Right hindlimb (tissue), 1 donor: ENCODE results near the gene ZNF568.

Source experiments
- DNase-seq: peaks from one replicate; pipeline ENCODE4 v3.0.0-alpha.2; 2018

Gene ZNF568

GRCh38 chr19:37007587-37008220 is 91.6 kb downstream of the ZNF568 start:
- DNase-seq, result peak; percentile 84

- no peak for DNase-seq
Observed at GRCh38 chr19:37009871-37010270, 93.7 kb downstream of the ZNF568 start.

- DNase-seq, result no peak
Observed at GRCh38 chr19:37012093-37012745, 96.1 kb downstream of the ZNF568 start.

GRCh38 chr19:37014456-37014855 is 98.3 kb downstream of the ZNF568 start:
- DNase-seq, result no peak

GRCh38 chr19:37045140-37045539 is 129.0 kb downstream of the ZNF568 start:
- no peak for DNase-seq
